Activated CD4-positive, CD25-positive, alpha-beta regulatory T cell treated with anti-CD3 and anti-CD28 coated beads, Interleukin-2, amount 50 U/mL, for 16 hours (primary cell): ENCODE results near the gene PGLYRP2.
"Not testable (repeated sequence)": the region's sequence is repeated elsewhere in the genome, so short reads cannot be mapped to it uniquely, and the experiment has no call there.

Experiments used
- DNase-seq: peaks from one replicate; pipeline ENCODE4 v3.0.0-alpha.2; 2020; ENCODE audit warnings: low read depth, low spot score

The PGLYRP2 gene, protein sequence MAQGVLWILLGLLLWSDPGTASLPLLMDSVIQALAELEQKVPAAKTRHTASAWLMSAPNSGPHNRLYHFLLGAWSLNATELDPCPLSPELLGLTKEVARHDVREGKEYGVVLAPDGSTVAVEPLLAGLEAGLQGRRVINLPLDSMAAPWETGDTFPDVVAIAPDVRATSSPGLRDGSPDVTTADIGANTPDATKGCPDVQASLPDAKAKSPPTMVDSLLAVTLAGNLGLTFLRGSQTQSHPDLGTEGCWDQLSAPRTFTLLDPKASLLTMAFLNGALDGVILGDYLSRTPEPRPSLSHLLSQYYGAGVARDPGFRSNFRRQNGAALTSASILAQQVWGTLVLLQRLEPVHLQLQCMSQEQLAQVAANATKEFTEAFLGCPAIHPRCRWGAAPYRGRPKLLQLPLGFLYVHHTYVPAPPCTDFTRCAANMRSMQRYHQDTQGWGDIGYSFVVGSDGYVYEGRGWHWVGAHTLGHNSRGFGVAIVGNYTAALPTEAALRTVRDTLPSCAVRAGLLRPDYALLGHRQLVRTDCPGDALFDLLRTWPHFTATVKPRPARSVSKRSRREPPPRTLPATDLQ

DNA sequence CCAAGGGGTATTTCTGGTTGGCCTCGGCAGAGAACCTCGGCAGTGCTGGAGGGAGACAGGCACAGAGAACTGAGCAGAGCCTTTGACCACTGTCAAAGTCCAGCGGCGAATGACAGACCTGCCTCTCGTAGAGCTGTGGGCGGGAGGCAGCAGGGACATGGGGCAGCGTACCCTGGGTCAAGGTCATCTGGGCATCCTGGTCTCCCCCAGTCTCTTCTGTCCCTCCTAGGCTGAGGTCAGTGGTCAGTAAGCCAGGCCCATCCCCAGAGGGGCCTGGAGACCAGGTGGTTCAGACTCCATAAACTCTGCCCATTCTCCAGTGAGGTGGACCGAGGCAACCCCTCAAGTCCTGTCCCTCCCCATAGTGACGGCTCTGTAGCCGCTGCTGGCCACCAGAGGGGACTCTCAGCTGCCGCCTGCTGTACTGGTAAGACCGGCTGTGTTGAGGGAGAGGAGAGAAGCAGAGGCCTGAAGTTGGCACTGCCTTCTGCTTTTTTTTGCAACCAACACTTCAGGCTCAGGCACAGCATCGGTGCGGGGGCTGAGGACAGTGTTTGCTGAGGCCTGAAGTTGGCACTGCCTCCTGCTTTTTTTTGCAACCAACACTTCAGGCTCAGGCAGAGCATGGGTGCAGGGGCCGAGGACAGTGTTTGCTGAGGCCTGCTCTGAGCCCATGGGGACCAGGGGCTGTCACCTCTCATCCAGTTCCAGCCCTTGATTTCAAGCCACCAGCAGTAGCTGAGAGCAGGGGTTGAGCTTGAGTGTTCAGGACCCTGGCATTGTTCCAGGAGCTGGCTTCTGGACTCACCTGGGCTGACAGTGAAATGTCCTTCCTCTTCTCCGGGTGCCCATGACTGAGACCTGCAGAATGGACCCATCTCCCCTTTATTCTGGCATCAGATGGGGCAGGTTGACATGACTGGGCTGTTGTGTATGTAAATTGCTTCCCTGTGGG, at the start of gene PGLYRP2:
Gene PGLYRP2 (minus strand): TSS at position 111 of the 955 bp plus-strand sequence. CDS start 130 bp downstream, outside the sequence.
- DNase-seq = no peak

DNA sequence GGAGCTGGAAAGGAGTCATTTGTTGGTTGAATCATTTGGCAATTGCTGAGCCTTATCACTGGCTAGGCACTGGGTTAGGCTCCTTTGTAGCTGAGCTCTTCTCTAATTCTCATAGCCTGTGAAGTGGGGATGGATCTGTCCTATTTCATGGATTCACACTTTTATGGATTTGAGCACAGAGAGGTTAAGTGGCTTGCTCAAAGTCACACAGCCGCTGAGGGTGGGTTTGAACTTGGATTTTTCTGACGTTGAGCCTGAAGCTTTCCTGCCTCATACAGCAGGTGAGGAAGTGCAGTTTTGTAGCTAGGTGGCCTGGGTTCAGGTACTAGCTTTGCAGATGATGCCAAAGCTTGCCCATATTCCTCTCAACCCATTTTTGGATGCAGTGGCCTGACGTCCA, 48.4 kb upstream of the PGLYRP2 start:
- no peak for DNase-seq

DNA sequence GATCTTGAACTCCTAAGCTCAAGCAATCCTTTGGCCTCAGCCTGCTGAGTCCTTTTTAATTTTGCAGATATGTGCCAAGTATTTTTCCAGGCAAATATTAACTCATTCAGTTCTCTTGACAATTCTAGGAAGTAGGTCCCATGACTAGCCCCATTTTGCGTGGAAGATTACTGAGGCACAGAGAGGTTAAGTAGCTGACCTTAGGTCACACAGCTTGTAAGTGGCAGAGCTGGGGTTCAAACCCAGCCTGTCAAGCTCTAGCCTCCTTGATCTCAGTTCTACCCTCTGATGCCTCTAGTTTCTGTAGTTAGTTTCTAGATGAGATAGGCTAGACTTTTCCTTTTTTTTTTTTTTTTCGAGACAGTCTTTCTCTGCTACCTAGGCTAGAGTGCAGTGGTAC, 47.1 kb upstream of the PGLYRP2 start:
- DNase-seq = no peak

DNA sequence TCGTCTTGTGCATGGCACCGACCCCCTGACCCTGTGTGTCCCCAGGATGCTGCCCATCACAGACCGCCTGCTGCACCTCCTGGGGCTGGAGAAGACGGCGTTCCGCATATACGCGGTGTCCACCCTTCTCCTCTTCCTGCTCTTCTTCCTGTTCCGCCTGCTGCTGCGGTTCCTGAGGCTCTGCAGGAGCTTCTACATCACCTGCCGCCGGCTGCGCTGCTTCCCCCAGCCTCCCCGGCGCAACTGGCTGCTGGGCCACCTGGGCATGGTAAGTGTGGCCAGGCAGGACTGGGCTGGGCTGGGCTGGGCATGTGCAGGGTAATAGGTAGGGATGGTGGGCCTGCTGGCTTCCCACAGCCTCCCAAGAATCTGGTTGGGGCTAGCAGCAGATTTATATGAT, 46.0 kb upstream of the PGLYRP2 start:
- no peak for DNase-seq

DNA sequence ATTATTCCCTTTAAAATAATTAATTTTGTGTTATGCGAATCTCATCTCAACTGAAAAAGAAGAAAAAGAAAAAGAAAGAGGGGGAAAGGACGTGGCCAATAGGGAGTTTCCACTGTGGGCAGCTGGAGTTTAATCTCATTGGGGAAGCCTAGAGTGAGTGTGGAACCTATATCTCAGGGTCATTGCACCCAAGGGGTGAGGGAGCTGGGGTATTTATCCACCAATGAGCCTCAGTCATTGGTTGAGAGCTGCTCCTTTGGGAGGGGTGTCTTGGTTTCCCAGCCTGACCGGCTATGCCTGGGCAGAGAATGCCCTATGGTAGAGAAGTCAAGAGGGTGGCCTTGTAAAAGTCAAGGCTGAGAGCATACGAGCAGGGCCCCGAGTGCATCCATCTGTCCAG, 45.5 kb upstream of the PGLYRP2 start:
- DNase-seq = no peak

DNA sequence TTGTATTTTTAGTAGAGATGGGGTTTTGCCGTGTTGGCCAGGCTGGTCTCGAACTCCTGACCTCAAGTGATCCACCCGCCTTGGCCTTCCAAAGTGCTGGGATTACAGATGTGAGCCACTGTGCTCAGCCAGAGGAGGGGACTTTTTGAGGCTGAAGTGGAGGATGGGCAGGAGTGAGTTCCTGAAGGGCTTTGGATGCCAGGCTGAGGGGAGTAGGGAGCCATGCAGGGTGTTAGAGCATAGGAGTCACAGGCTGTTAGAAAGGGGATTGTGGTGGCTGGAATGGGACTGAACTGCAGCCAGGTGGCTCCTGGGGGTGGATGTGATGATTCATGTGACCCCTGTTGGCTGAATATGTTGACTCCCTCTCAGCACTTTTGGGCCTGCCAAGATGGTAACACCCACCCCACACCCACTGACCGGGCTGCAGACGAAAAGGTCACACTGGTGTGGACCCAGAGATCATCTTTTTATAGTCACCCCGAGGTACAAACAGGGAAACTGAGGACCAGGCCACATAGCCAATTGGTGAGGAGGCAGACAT, 40.2 kb upstream of the PGLYRP2 start:
- DNase-seq = no peak

DNA sequence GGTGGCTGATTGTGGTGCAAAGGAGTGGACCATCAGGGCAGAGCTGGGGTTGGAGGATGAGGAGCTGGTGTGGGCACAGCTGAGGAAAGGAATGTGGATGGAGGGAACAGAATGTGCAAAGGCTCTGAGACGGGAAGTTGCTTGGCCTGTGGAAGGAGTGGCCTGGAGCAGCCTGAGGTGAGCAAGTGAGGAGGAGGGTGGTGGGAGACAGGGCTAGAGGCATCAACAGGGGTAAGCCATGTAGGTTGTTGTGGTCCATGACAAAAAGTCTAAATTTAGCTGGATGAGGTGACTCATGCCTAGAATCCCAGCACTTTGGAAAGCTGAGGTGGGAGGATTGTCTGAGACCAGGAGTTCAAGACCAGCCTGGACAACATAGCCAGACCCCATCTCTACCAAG, 38.5 kb upstream of the PGLYRP2 start:
- no peak for DNase-seq

DNA sequence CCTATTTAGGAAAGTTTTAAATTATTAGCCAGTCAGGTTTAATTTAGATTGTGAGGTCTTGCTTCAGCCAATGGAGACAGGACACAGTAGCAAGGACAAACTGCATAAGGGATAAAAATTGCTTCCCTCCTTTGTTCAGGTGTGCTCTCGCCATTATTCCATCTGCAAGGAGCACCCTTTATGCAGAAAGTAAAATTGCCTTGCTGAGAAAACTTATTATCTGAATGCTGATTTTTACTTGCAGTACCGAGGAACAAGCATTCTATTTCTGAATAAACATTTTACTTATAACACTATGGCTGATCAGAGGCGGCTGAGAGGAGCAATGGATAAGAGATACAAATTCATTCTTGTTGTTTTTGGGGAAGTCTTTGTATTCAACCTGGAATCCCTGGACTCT, 37.1 kb upstream of the PGLYRP2 start:
- no peak for DNase-seq

DNA sequence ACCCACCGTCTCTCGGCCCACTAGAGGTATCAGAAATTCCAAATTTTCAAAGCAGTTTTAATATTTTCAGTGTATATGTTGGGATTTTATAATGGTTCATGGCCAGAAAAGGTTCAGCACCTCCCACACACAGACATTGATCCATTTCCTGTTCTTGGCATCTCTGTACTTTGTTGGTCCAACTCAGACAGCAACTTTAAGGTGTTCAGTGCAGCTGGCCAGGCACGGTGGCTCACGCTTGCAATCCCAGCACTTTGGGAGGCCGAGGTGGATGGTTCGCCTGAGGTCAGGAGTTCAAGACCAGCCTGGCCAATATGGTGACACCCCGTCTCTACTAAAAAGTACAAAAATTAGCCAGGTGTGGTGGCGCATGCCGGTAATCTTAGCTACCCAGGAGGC, 35.9 kb upstream of the PGLYRP2 start:
- DNase-seq = not testable (repeated sequence)

DNA sequence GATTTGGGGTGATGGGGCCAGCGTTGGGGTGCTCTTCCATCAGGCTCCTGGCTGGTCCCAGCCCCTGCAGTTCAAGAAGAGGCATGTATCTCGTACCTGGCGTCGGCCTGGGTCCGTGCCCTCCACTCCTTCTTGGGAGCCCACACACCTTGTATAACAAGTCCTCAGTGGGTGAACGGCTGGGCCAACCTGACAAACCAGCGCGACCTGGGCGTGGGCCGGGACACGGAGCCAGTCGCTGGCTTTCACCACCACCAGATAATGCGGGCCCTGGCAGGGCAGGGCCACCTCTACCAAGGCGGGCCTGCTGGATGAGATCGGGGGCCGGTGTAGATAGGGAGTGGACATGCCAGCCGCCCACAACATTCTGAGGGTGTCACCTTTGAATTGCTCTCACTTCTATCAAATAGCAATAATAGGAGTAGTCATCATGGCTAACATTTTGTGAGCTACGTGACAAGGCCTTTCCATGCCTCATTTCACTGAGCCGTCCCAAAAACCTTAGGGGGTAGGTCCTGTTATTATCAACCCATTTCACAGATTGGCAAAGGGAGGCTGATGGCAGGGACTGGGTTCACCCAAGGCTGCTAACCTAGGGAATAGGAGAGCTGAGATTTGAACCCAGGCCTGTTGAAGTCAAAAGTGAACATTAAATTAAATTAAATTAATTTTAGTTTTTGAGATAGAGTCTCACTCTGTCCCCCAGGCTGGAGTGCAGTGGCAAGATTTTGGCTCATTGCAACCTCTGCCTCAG, 32.5 kb upstream of the PGLYRP2 start:
- no peak for DNase-seq

DNA sequence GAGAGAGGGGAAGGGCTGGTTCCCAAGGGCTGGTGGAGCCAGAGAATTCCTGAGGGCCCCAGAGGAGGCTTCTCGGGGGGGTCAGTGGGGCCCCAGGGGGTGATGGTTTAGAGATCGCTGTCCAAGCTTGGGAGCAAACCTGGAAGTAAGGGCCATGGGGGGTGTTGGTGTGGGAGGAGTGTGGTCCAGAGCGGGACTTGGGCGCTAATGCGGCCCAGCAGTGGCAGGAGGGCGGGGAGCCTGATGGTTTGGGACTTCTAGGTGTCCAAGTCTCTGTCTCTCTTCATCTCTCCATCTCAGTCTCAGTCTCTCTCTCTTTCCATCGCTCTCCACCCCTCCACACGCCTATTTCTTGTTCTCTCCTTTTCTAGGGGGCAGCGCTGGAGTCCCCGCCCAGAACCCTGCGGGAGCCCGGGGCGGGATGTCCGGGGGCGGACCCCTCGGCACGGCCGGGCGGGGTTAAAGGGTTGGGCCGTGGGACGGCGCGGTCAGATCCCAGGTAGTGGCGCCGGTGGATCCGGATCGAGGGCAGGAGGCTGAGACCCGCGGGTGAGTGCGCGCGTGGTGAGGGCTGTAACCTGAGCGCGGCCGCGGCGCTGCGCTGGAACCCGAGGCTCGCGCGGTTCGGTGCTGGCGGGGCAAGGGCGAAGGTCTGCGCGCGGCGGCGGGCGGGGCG, 28.9 kb upstream of the PGLYRP2 start, which contains the start of gene CYP4F22:
Gene CYP4F22 (plus strand): TSS at position 491 of the 676 bp plus-strand sequence. CDS start 16,812 bp downstream, outside the sequence.
- DNase-seq = no peak

DNA sequence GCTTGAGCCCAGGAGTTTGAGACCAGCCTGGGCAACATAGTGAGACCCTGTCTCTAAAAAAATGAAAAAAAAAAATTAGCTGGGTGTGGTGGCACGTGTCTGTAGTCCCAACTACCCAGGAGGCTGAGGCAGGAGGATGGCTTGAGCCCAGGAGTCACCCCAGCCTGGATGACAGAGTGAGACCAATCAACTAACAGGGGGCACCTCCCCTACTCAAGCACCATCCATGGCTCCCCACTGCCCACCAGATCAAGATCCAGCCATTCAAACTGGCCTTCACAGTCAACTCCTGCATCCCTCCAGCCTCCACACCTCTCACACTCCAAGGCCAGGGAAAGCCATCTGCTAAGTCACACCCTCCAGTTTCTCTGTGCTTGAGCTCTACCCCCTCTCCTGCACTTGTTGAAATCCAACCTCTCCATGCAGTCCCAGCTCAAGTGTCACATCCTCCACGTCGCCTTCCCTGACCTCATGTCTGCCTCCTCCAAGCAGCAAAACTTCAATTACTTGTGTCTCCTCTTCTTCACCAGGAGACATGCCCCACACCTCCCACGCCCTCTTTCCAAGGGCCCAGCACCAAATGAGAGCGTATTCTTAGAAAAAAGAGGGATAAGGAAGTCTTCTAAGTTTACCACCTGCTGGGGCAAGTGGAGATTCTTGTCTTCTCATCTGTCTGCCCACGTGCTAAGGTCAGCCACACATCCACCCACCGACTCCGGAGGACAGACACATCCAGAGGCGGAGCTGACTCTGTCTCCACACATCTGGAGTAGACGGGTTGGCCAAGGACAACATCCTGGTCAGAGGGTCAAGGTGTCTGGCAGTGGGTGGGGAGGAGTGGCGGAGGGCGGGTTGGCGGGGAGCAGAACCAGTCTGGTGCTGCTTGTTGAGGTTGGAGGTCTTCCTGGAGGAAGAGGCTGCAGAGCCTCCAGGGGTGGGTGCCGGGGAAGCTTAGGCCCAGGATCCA, 28.1 kb upstream of the PGLYRP2 start:
- DNase-seq = no peak

DNA sequence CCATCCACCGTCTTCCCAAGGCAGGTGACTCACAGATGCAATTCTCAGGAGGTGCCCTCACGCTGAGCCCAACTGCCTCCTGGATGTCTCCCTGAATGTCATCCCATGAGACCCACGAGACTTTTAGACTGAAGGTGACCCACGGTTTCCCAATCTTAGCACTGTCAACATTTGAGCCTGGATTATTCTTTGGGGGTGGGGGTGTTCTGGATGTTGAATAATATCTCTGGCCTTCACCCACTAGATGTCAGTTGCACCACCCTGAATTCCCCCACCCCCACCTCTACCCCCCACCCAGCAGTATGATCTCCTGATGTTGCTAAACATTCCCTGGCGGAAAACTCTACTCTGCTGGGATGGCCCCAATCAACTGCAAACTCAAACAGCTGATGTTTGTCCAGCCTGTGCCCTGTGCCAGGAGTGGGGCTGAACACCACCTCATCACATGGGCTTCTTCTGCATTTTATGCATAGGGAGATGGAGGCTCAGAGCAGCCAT, 26.8 kb upstream of the PGLYRP2 start:
- no peak for DNase-seq

DNA sequence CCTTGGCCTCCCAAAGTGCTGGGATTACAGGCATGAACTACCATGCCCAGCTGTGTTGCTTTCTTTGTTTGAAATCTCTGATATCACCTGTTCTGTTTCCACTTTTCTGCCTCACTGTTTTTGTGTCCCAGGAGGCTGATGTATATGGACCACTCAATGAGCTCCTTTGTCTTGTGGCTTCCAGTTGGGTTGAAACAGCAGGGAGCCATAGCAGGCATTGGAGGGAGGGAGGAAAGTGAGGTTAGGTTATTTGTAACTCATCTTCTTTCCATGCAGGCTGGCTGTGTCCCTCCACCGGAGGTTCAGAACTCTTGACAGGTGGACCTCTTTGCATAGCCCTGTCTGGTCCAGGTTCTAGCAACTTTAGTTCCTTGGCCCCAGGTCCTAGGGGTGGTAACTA, 23.0 kb upstream of the PGLYRP2 start:
- no peak for DNase-seq

DNA sequence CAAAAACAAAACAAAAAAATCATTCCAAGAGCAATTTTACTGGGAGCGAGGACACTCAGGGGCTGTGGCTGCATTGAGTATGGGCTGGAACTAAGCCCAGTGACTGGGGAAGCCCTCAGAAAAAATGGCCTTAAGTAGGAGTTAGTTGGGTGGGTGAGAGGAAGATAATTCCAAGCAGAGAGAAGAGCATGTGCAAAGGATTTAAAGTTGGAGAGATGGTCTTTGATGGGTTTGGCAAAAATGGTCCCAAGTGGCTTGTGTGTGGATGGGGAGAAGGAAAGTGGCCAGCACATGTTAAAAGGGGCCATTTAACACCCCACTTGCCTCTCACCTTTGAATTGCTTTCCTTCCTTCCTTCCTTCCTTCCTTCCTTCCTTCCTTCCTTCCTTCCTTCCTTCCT, 22.3 kb upstream of the PGLYRP2 start:
- DNase-seq = no peak

DNA sequence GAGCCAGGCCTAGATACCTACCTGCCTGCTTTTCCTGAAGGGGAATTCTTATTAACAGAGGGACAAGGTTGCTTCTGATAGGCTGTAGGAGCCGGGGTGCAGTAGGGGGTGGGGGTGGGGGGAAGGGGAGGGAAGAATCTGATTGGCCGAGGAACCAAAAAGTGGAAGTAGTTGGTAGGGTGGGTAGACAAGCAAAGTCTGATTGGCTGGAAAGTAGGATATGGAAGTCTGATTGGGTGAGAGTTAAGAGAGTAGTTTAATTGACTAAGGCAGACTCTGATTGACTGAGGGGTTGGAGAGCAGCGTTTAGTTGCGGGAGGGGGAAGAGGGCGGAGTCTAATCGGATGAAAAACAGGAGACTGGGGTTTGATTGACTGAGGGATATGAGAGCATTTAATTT, 19.6 kb upstream of the PGLYRP2 start:
- DNase-seq = no peak

DNA sequence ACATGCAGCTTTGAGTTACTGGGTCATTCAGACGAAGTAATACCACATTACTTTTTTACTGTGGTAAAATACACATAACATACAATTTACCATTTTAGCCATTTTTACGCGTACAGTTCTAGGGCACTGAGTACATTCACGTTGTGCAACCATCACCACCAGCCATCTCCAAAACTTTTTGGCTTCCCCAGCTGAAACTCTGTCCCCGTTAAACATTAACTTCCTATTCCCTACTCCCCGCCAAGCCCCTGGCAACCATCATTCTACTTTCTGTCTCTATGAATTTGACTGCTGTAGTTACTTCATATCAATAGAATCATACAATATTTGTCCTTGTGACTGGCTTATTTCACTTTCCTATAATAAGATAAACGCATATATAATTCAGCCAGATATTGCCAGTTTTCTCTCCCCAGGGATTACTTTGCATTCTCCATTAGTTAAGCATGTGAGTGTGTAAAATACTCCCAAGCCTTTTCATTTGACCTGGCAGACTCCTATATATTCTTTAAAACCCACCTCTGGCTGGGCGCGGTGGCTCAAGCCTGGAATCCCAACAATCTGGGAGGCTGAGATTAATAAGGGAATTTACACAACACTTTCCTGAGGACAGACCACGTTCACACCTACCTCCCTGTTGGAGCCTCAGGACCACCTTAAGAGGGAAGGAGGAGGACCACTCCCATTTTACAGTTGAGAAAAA, 19.0 kb upstream of the PGLYRP2 start:
- DNase-seq = no peak

DNA sequence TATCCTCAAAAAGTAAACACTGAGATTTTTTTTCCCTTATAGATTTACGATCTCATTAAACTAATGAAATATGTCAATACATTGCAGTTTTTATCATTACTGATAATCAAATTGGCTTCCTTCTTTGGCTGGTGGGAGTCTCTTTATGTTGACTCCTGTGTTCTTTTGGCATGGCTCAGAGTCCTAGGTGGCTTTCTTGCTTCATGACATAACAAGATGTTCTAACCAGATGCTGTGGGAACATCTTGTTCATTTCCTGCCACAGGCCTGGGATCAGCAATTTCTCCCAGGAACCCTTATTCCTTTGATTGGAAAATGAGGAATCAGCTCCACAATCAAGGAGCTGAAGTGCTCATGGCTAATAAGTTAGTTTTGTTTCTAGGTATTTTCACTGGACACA, 15.8 kb upstream of the PGLYRP2 start:
- DNase-seq = no peak
